T-helper 17 cell (primary cell): ENCODE results near the gene CMTR1. TPM values are rescaled to one million over a fixed set of nuclear protein-coding genes. Genes with fewer than 3 reads are reported as not detected.
"Not testable (repeated sequence)": the region's sequence is repeated elsewhere in the genome, so short reads cannot be mapped to it uniquely, and the experiment has no call there.

ENCODE experiments used
- ATAC-seq: fragments of 150-1000 bp; cut with Tn5 transposase; 2 replicates; pipeline ENCODE4 v1.10.0; 2021; ENCODE audit warnings: mild to moderate bottlenecking, moderate library complexity
- DNase-seq, 3 donors: peaks; one replicate each; pipeline versions ENCODE4 v3.0.0 to v3.0.0-alpha.2; 2020 to 2021
- H3K9me3 ChIP-seq: one replicate; pipeline ENCODE4 v1.7.0; 2013; ENCODE audit warnings: low read length, mild to moderate bottlenecking; ENCODE audit not compliant: control insufficient read depth, poor library complexity, severe bottlenecking
- H3K27ac Mint-ChIP-seq: one replicate; pipeline ENCODE4 v1.8.0; 2022; ENCODE audit warnings: mild to moderate bottlenecking, moderate library complexity, mixed read lengths
- H3K27me3 Mint-ChIP-seq: one replicate; pipeline ENCODE4 v1.8.0; 2022; ENCODE audit warnings: mixed read lengths
- H3K36me3 Mint-ChIP-seq: one replicate; pipeline ENCODE4 v1.8.0; 2022; ENCODE audit warnings: low read depth, mixed read lengths
- H3K4me1 Mint-ChIP-seq: one replicate; pipeline ENCODE4 v1.8.0; 2022; ENCODE audit warnings: mild to moderate bottlenecking, mixed read lengths
- H3K4me3 Mint-ChIP-seq: one replicate; pipeline ENCODE4 v1.8.0; 2022; ENCODE audit warnings: mild to moderate bottlenecking, moderate library complexity, mixed read lengths
- total RNA-seq, 4 donors: library from RNA in 2 of 4; stranded (reverse) in 2 of 4; gene quantifications; one replicate each; pipeline ENCODE4 v1.2.3 and lab custom pipeline; 2022 to 2026

CMTR1 gene
- total RNA-seq, 2 donors from 2014 or later = 79.7 to 81.3 TPM

DNA sequence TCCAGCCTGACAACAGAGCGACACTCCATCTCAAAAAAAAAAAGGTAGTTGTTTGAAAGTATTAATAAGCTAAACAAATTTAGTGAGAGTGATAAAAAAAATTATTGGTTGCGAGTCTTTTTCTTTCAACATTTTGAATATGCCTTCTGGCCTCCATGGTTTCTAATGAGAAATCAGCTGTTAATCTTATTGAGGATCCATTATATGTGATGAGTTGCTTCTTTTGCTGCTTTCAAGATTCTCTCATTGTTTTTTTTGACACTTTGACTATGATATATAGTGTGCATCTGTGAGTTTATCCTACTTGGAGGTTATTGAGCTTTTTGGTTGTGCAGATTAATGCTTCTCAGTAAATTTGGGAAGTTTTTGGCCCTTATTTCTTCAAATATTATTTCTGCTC, 15.6 kb upstream of the CMTR1 start:
- Mint-ChIP-seq H3K4me1 (no peaks in the 10 kb centered on the region), H3K36me3 (peaks cover 2% of the 10 kb centered on the region), H3K27me3 (peaks cover 5% of the 10 kb centered on the region), H3K4me3 (no peak overlapping the region), H3K27ac (no peak overlapping the region)
- ATAC-seq = no peak
- H3K9me3 ChIP-seq = no peaks in the 10 kb centered on the region
- no peak for DNase-seq

- peaks cover 11% of the 10 kb centered on the region for H3K27me3 Mint-ChIP-seq
- H3K4me3 Mint-ChIP-seq = no peak overlapping the region
- no peaks in the 10 kb centered on the region for H3K9me3 ChIP-seq
- DNase-seq (no peak), ATAC-seq (no peak)
- H3K4me1 Mint-ChIP-seq = no peaks in the 10 kb centered on the region
- H3K27ac Mint-ChIP-seq = no peak overlapping the region
- peaks cover 2% of the 10 kb centered on the region for H3K36me3 Mint-ChIP-seq
Measured at GRCh38 chr6:37418722-37419121, 14.3 kb upstream of the CMTR1 start.

DNA sequence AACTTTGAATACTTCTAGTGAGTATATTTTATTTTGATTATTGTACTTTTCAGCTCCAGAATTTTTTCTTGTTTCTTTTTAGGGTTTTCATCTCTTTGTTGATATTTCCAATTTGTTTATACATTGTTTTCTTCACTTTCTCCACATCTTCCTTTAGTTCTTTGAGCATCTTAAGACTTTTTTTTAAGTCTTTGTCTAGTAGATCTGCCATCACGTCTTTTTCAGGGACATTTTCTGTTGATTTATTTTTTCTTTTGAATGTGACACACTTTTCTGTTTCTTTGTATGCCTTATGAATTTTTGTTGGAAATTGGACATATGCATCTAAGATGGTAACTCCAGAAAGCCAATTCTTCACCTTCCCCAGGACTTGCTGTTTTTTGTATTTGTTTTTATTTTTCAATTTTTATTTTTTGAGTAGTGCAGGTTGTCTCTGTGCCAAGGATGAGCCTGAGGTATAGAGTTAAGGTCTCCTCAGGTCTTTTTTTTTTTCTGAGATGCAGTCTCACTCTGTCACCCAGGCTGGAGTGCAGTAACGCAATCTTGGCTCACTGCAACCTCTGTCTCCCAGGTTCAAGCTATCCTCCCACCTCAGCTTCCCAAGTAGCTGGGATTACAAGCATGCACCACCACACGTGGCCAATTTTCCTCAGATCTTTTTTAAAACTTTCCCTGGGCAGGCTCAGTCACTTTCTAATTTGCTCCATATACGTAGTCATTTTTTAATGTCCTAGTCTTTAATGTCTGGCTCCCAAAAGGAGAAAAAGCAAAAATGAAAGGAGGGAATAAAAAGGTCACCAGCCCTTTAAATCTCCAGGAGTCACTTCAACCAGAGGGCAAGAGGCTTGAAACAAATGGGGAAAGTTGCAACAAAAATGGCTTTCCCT, 6.7 kb upstream of the CMTR1 start:
- H3K9me3 ChIP-seq = no peaks in the 10 kb centered on the region
- no peak overlapping the region for H3K4me3 Mint-ChIP-seq
- H3K36me3 Mint-ChIP-seq = peaks cover 5% of the 10 kb centered on the region
- peaks cover 20% of the 10 kb centered on the region for H3K27me3 Mint-ChIP-seq
- DNase-seq (no peak), ATAC-seq (no peak)
- H3K4me1 Mint-ChIP-seq = no peaks in the 10 kb centered on the region
- no peak overlapping the region for H3K27ac Mint-ChIP-seq

GRCh38 chr6:37426945-37427510, 6.0 kb upstream of the CMTR1 start:
- peaks cover 20% of the 10 kb centered on the region for H3K27me3 Mint-ChIP-seq
- H3K9me3 ChIP-seq = no peaks in the 10 kb centered on the region
- H3K4me3 Mint-ChIP-seq = no peak overlapping the region
- peaks cover 5% of the 10 kb centered on the region for H3K36me3 Mint-ChIP-seq
- ATAC-seq (no peak), DNase-seq (no peak)
- H3K27ac Mint-ChIP-seq = no peak overlapping the region
- peaks cover under 1% of the 10 kb centered on the region for H3K4me1 Mint-ChIP-seq

GRCh38 chr6:37429352-37429750, 3.7 kb upstream of the CMTR1 start:
- H3K9me3 ChIP-seq = no peaks in the 10 kb centered on the region
- Mint-ChIP-seq H3K36me3 (peaks cover 5% of the 10 kb centered on the region), H3K27me3 (peaks cover 14% of the 10 kb centered on the region), H3K4me3 (no peak overlapping the region), H3K27ac (no peak overlapping the region), H3K4me1 (peaks cover 12% of the 10 kb centered on the region)
- DNase-seq (no peak), ATAC-seq (no peak)

DNA sequence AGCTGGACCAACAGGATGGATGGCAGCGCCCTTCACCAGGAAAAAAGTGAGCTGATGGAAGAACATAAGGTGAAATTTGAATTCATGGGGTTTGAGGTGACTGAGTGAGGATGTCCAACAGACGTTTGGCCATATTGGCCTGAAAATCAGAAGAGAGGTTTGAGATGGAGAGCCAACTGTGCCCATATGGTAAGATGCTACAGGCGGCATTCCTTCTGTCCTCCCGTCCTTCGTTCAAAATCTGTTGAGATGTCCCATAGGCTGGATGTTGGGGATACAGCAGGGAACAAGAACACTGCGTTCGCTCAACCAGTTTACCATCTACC, 468 bp upstream of the CMTR1 start:
- DNase-seq (no peak), ATAC-seq (no peak)
- H3K36me3 Mint-ChIP-seq = peaks cover 7% of the 10 kb centered on the region
- H3K27me3 Mint-ChIP-seq = peaks cover 9% of the 10 kb centered on the region
- H3K4me1 Mint-ChIP-seq = peaks cover 23% of the 10 kb centered on the region
- no peaks in the 10 kb centered on the region for H3K9me3 ChIP-seq
- H3K4me3 Mint-ChIP-seq = peak overlapping the region; percentile 93
- peak overlapping the region; percentile 97 for H3K27ac Mint-ChIP-seq

- Mint-ChIP-seq H3K4me1 (peaks cover 32% of the 10 kb centered on the region), H3K4me3 (peak overlapping the region; percentile 93), H3K36me3 (peaks cover 6% of the 10 kb centered on the region), H3K27ac (peak overlapping the region; percentile 97), H3K27me3 (no peaks in the 10 kb centered on the region)
- peak; percentile 11 to 15 (median 14) for DNase-seq
- no peaks in the 10 kb centered on the region for H3K9me3 ChIP-seq
- ATAC-seq = peak; percentile 32
Measured at GRCh38 chr6:37433657-37434271, 743 bp downstream of the CMTR1 start.

GRCh38 chr6:37435373-37435772, 2.4 kb downstream of the CMTR1 start:
- no peaks in the 10 kb centered on the region for H3K9me3 ChIP-seq
- peak overlapping the region; percentile 97 for H3K27ac Mint-ChIP-seq
- no peak overlapping the region for H3K4me3 Mint-ChIP-seq
- no peak for ATAC-seq
- peaks cover 6% of the 10 kb centered on the region for H3K36me3 Mint-ChIP-seq
- DNase-seq = no peak
- no peaks in the 10 kb centered on the region for H3K27me3 Mint-ChIP-seq
- H3K4me1 Mint-ChIP-seq = peaks cover 38% of the 10 kb centered on the region

- no peak for ATAC-seq
- Mint-ChIP-seq H3K36me3 (peaks cover 6% of the 10 kb centered on the region), H3K27me3 (no peaks in the 10 kb centered on the region), H3K4me1 (peaks cover 38% of the 10 kb centered on the region), H3K27ac (no peak overlapping the region), H3K4me3 (no peak overlapping the region)
- H3K9me3 ChIP-seq = no peaks in the 10 kb centered on the region
- DNase-seq = no peak
Measured at GRCh38 chr6:37435816-37436215, 2.8 kb downstream of the CMTR1 start.

GRCh38 chr6:37438930-37439329, 5.9 kb downstream of the CMTR1 start:
- no peak for ATAC-seq
- H3K9me3 ChIP-seq = no peaks in the 10 kb centered on the region
- no peak overlapping the region for H3K27ac Mint-ChIP-seq
- H3K36me3 Mint-ChIP-seq = peaks cover 6% of the 10 kb centered on the region
- no peak for DNase-seq
- no peaks in the 10 kb centered on the region for H3K27me3 Mint-ChIP-seq
- no peak overlapping the region for H3K4me3 Mint-ChIP-seq
- H3K4me1 Mint-ChIP-seq = peaks cover 38% of the 10 kb centered on the region

DNA sequence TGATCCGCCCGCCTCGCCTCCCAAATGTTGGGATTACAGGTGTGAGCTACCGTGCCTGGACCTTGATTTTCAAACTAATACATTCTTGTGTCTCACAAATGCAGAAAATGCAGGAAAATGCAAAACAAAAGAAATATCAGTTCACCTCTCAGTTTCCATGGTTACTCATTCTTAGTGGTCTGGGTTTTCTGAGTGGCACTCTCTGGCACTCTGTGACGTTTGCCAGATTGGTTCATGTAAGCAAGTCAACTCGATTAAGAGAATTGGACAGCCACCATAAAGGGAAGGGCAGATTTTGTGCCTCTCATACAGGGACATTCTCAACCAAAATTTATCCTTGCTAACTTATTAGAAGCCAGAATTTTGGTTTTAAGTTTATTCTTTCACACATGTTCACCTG, 8.6 kb downstream of the CMTR1 start:
- ATAC-seq = no peak

GRCh38 chr6:37442416-37443215, 9.6 kb downstream of the CMTR1 start:
- H3K27ac Mint-ChIP-seq = peak overlapping the region; percentile 89
- peaks cover 9% of the 10 kb centered on the region for H3K36me3 Mint-ChIP-seq
- ATAC-seq = peak; percentile 42
- H3K4me1 Mint-ChIP-seq = peaks cover 25% of the 10 kb centered on the region
- H3K27me3 Mint-ChIP-seq = no peaks in the 10 kb centered on the region
- DNase-seq = no peak
- H3K9me3 ChIP-seq = no peaks in the 10 kb centered on the region
- H3K4me3 Mint-ChIP-seq = peak overlapping the region; percentile 79

More for the DNA sequence above, 8.6 kb downstream of the CMTR1 start:
- no peak for DNase-seq
- Mint-ChIP-seq H3K4me3 (no peak overlapping the region), H3K27ac (peak overlapping the region; percentile 89), H3K4me1 (peaks cover 28% of the 10 kb centered on the region), H3K27me3 (no peaks in the 10 kb centered on the region), H3K36me3 (peaks cover 11% of the 10 kb centered on the region)
- H3K9me3 ChIP-seq = no peaks in the 10 kb centered on the region

DNA sequence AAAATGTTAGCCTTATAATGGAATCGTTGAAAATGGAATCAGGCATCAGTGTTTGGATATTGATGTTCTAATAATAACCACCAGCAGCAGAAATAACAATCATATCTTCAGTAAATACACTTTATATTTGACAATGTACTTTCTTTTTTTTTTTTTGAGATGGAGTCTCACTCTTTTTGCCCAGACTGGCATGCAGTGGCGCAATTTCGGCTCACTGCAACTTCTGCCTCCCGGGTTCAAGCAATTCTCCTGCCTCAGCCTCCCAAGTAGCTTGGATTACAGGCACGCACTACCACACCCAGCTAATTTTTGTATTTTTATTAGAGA, 10.2 kb downstream of the CMTR1 start:
- Mint-ChIP-seq H3K4me3 (peak overlapping the region; percentile 79), H3K4me1 (peaks cover 21% of the 10 kb centered on the region), H3K27ac (peak overlapping the region; percentile 89)
- H3K27me3 Mint-ChIP-seq, DNase-seq, ATAC-seq, H3K9me3 ChIP-seq, H3K36me3 Mint-ChIP-seq: not testable (repeated sequence)
